NCI-H2196 treated with DMSO at 0.1 percent for 48 hours (cell line): ENCODE data around the gene CD151.

Source experiments
- DNase-seq: peaks from one replicate; lab custom pipeline; 2025; ENCODE audit not compliant: unreplicated experiment; lab: John Stamatoyannopoulos, UW

CD151 gene

DNA sequence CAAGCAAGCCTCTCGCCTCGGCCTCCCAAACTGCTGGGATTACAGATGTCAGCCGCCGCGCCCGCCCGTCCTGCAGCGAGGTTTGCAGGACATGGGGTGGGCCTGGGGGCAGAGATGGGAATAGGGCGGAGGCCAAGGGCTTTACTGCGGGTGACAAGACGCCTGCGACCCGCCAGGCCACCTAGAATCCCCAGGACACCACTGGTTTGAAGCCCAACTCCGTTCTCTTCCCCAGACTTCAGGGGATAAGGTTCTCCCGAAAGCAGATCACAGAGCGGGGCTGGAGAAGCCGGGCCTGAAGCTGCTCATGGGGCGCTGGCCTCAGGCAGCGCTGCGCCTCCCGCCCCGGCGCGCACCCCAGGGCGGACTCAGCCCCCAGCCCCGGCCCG is 9.2 kb downstream of the CD151 start:
- no peak for DNase-seq

DNA sequence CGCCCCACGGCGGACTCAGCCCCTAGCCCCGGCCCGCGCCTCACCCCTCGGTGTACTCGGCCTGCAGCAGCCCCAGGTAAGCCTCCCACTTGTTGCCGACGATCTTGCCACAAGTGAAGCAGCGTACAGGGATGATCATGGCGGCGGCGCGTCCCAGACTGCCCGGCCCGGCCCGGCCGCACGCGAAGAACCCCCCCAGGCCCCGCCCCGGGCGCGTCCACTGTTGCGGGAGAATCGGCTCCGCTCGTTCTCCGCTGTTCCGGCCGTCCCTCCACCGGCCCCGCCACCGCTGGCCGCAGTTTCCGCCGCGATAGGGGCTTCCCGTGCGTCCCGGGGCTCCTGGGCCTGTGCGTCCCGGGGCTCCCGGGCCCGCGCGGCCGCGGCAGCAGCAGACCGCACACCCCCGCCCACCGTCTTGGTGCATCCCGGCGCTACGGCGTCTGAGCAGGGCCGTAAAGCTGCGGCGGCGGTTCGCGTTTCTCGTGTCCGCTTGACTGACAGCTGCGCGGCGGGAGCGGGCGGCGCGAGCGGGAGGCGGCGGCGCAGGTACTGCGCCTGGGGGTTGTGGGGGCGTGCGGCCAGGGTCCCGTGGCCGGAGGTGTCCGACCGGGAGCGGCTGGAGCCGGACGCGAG is 9.7 kb downstream of the CD151 start, which contains the start of the genes POLR2L and TSPAN4:
Gene POLR2L, minus strand, starts transcription at position 160 of the 633 bp plus-strand sequence. Its CDS starts 21 bp downstream, at position 139.
Gene TSPAN4, plus strand, starts transcription at position 483 of the 633 bp plus-strand sequence. CDS start 7,453 bp downstream, outside the sequence.
- peak; percentile 66 for DNase-seq

DNA sequence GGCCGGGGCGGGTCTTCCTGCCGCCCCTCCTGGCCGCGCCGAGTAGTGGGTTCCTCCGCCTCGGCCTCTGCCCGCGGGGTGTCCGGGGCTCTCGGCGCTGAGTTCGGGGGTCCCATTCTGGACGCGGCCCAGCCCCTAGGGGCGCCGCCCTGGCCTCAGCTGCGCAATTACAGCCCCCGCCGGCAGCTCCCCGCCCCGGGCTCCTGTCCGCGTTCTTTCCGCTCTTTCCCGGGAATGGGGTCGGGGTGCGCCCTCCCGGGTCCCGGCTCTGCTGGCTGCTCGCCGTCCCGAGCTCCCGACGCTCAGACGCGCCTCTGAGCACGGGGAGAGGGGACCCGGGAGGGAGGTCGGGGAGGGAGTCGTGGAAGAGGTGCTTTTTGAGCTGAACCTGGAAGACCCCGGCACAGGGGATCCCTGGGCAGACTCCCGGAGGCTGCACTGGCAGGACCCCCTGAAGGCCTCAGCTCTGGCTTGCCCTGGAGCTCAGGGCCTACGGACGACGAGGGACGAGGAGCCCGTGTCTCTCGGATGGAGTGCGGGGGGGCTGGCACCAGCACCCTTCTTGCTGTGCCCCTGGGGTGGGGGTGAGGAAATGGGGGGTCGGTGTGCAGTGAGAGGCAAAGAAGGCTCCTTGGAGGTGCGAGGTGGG is 10.5 kb downstream of the CD151 start:
- DNase-seq = no peak

- no peak for DNase-seq
Observed at GRCh38 chr11:843818-844692, 11.3 kb downstream of the CD151 start.

GRCh38 chr11:844693-845644 is 12.2 kb downstream of the CD151 start:
- peak; percentile 50 for DNase-seq

DNA sequence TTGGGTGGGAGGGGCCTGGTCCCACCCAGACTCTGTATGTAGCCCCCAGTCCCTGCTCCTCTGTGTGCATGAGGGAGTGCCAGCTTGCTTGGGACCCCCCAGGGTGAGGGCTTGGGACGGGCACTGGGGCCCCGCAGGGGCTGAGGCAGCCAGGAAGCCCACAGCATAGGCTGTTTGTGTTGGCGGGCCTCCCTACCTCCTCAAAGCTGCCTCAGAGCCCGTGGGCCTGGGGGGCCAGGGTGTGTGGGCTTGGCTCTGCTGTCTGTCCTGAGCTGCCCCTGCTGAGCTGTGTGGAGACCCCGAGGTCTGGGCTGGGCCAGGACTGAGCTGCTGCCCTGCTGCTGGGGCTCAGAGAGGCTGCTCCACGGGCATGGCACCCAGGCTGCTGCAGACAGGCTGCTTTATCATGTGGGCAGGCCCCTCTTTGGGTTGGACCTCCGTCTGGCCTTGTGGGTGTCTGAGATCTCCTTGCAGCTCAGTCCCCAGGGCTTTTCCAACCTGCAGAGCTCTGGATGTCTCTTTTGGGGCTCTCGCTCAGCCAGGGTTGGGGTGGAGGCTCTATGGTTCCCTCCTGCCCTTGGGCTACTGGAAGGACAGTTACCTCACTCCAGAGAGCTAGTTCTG is 13.2 kb downstream of the CD151 start:
- DNase-seq = no peak

DNA sequence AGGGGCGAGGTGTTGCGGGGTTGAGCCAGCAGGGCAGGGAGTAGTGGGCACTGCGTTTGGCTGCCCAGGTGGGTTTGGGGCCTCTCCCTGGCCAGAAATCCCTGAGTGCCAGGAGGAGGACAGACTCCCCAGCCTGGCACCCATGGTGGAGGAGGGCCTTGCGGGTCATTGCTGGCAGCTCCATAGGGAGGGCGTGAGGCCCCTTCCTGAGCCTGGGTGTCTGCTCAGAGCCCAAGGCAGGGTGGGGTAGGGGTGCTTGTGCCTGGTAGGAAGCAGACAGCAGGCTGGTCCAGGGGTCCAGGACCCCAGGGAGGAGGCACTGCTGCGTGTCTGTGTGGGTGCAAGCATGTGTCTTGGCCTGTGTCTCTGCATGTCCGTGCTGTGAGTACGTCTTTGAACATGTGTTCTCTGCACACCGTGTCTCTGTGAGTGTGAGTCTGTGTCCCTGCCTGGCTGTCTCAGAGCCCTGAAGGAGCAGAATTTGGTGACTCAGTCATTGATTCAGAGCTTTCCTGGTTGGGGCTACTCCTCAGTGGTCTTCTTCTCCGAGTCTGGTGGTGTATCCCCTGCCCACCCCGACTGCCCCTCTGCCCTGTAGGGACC is 13.8 kb downstream of the CD151 start:
- no peak for DNase-seq

GRCh38 chr11:847876-848275 is 15.1 kb downstream of the CD151 start:
- DNase-seq = no peak

GRCh38 chr11:848380-848931 is 15.7 kb downstream of the CD151 start:
- no peak for DNase-seq

GRCh38 chr11:849104-849824 is 16.5 kb downstream of the CD151 start:
- peak; percentile 33 for DNase-seq

- DNase-seq = no peak
Observed at GRCh38 chr11:849951-850774, 17.4 kb downstream of the CD151 start.

DNA sequence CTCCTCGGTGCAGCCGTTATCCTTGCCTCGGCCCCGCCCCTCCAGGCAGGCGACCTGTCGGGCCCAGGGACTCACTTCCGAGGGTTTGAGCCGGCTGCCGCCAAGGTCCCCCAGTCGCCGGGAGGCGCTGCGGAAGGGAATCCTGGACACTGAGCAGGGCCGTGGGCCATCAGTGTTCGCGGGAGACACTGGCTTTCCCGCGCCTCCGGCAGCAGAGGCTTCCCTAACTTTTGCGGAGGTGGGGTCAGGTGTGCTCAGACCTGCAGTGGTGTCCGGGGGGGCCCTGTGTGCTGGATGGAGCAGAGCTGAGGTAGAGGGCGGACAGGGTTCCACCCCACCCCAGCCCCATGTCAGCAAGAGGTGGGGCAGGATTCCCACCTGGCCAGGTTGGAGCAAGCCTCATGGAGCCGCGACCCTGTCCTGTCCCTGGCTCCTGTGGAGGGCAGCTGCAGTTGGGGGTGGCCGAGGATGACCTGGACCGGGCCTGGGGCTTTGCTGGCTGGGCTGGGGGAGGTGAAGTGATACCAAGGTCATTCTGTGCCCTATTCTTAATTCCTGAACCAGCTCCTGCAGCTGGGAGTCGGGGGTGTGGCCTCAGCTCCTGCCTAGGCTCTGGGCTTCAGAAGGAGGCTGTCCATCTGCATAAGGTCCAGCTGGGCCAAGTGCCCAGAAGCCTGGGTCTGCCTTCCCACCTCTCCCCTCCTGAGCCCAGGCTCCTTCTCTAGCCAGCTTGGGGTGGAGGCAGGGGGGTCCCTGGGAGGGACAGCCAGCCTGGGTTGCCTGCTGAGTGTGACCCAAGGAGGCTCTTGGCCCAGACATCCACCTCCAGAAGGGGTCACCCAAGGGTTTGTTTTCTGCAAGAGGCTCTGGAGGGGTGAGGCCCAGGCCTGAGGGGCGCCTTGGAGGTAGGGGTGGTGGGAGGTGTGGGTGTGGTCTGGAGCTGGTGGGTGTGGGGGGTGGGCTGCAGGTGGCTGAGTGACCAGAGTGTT is 18.3 kb downstream of the CD151 start:
- DNase-seq = no peak

DNA sequence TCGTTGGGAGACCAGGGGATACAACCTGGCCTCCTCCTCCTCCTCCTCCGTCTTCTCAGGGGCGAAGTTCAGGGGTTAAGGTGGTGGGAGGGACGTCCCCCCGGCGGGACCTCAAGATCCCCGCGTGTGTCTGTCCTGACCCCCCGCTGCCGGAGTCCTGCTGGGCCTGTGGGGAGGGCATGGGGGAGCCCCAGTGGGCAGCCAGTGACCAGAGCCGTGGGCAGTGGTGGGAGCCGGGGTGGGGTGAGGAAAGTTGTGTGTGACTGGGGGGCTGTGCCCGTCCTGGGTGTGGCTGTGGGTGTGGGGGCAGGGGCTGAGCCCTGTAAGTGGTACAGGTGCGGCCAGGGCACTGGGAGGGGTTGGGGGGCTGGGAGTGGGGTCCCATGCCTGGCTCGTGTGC is 20.0 kb downstream of the CD151 start:
- DNase-seq = no peak

- DNase-seq = no peak
Observed at GRCh38 chr11:853682-854448, 21.1 kb downstream of the CD151 start.

DNA sequence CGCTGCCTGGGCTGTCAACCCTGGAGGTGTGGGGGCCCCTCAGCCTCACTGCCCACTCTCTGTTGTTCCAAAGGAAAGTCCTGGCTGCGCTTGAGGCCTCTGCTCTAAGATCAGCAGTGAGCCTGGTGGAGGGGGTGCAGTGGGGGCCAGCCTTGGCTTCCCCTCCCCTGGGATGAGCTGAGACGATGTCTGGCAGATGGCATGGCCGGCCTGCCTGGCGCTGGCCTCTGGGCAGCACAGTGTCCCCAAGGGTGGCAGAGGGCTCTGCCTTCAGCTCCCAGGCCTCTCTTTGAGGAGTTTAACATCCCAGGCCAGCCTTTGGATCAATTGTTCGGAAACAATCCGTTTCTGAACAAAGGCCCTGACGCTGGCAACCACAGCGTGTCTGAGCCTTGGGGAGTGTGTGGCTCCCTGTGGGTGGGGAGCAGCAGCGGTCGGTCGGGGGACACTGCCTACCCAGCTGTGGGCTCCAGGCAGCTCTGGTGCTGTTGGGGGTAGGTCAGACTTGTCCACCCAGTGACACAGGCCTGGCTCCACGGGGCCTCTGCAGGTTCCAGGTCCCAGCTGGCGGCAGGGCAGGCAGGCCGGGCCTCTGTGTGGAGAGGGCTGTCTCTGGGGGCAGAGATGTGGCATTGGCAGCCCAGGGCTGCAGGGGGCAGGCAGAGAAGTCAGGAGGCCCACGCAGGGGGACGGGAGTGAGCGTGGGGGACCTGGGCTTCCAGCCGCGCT is 22.0 kb downstream of the CD151 start:
- DNase-seq = no peak
